ENCODE results near the gene XRRA1.

DNA sequence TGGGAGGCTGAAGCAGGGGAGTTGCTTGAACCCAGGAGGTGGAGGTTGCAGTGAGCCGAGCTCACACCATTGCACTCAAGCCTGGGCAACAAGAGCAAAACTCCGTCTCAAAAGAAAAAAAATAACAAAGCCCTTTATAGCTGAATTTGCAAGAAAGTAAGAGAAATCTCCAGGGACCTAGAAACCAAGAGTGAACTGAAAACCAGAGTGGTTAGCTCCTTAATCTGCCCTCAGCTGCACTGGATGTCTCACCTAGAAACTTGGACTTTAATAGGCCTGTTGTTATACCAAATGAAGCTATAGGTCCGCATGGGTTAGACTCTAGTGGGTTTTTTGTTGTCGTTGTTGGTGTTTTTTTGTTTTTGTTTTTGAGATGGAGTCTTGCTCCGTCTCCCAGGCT, 44.0 kb upstream of the XRRA1 start:
- TF ChIP-seq CTCF (conservative IDR thresholded peaks at IDR 0.05; ENCODE audit: low read depth, low read length) (no peak), EZH2 (IDR thresholded peaks at IDR 0.05; ENCODE audit: low read length, unreplicated experiment) (no peak)

Data from PC-3 (cell line).